ENCODE results near the gene MMEL1.

MMEL1 gene

GRCh38 chr1:2557482-2558400 lies 75.1 kb downstream of the MMEL1 start:
- no CpG with 5 or more reads among the region's 30 CpGs for WGBS, 2 donors (ENCODE audit: extremely low coverage in 2 of 2, insufficient read length in 2 of 2, insufficient replicate concordance in 1 of 2)
- peak overlapping the region; percentile 84 for H3K4ac ChIP-seq (ENCODE audit: low read length)
- peaks cover 2% of the 10 kb centered on the region for H3K79me1 ChIP-seq (ENCODE audit: low read depth, low read length)
- peak overlapping the region; percentile 81 for H2BK15ac ChIP-seq (ENCODE audit: low read length)
- peak overlapping the region; percentile 73 for H2BK12ac ChIP-seq (ENCODE audit: low read length)
- H2BK120ac ChIP-seq (ENCODE audit: low read depth, low read length) = peak overlapping the region; percentile 47
- peak overlapping the region; percentile 100 for H2AK5ac ChIP-seq (ENCODE audit: low read depth, low read length)
- H3K9me3 ChIP-seq (replicated peaks in 1 of 2; ENCODE audit: control insufficient read depth in 2 of 2, insufficient read depth in 1 of 2, low read depth in 1 of 2, low read length in 2 of 2) = no peaks in the 10 kb centered on the region
- peak overlapping the region; percentile 38 for H3K14ac ChIP-seq (ENCODE audit: low read length)
- no peak overlapping the region for H3K27ac ChIP-seq (replicated peaks; ENCODE audit: low read length)
- H2AFZ ChIP-seq (ENCODE audit: low read length) = no peak overlapping the region
- H3K36me3 ChIP-seq (replicated peaks in 1 of 2; ENCODE audit: control insufficient read depth in 2 of 2, insufficient read depth in 2 of 2, low read length in 2 of 2) = no peaks in the 10 kb centered on the region
- H3K27me3 ChIP-seq (ENCODE audit: control insufficient read depth in 3 of 3, insufficient read depth in 3 of 3, low read depth in 1 of 3, low read length in 3 of 3) = peaks cover 0 to 21% (median 0%) of the 10 kb centered on the region in 3 experiments
- no peak for DNase-seq (ENCODE audit: low spot score)
- H3K4me1 ChIP-seq (ENCODE audit: control insufficient read depth in 2 of 2, insufficient read depth in 1 of 2, low read depth in 1 of 2, low read length in 2 of 2) = peaks cover 7 to 15% of the 10 kb centered on the region in 2 donors
- H2BK5ac ChIP-seq (ENCODE audit: low read length) = no peak overlapping the region
- H4K8ac ChIP-seq (ENCODE audit: low read depth, low read length) = no peak overlapping the region
- no peak overlapping the region for H3K9ac ChIP-seq (ENCODE audit: low read depth, low read length, poor library complexity)
- H4K91ac ChIP-seq (ENCODE audit: low read depth, low read length, poor library complexity) = no peak overlapping the region
- no peak overlapping the region for H3K4me2 ChIP-seq (ENCODE audit: insufficient read depth, low read length, poor library complexity, severe bottlenecking)
- H3K4me3 ChIP-seq (ENCODE audit: low read length in 2 of 2) = no peak overlapping the region
- peak overlapping the region; percentile 78 for H3K18ac ChIP-seq (ENCODE audit: low read length)
- H3K23ac ChIP-seq (ENCODE audit: low read depth, low read length, poor library complexity) = no peak overlapping the region

GRCh38 chr1:2556678-2557481 lies 75.9 kb downstream of the MMEL1 start:
- no peak for DNase-seq (ENCODE audit: low spot score)
- peak overlapping the region; percentile 94 for H2BK12ac ChIP-seq (ENCODE audit: low read length)
- H2AFZ ChIP-seq (ENCODE audit: low read length) = peak overlapping the region; percentile 85
- H3K9me3 ChIP-seq (replicated peaks in 1 of 2; ENCODE audit: control insufficient read depth in 2 of 2, insufficient read depth in 1 of 2, low read depth in 1 of 2, low read length in 2 of 2) = no peaks in the 10 kb centered on the region
- no peak overlapping the region for H3K27ac ChIP-seq (replicated peaks; ENCODE audit: low read length)
- H2AK5ac ChIP-seq (ENCODE audit: low read depth, low read length) = peak overlapping the region; percentile 100
- H3K18ac ChIP-seq (ENCODE audit: low read length) = peak overlapping the region; percentile 97
- no peak overlapping the region for H4K8ac ChIP-seq (ENCODE audit: low read depth, low read length)
- peaks cover 7 to 15% of the 10 kb centered on the region in 2 donors for H3K4me1 ChIP-seq (ENCODE audit: control insufficient read depth in 2 of 2, insufficient read depth in 1 of 2, low read depth in 1 of 2, low read length in 2 of 2)
- H3K27me3 ChIP-seq (ENCODE audit: control insufficient read depth in 3 of 3, insufficient read depth in 3 of 3, low read depth in 1 of 3, low read length in 3 of 3) = peaks cover 0 to 20% (median 0%) of the 10 kb centered on the region in 3 experiments
- H3K36me3 ChIP-seq (replicated peaks in 1 of 2; ENCODE audit: control insufficient read depth in 2 of 2, insufficient read depth in 2 of 2, low read length in 2 of 2) = no peaks in the 10 kb centered on the region
- peak overlapping the region; percentile 53 for H4K91ac ChIP-seq (ENCODE audit: low read depth, low read length, poor library complexity)
- WGBS, 2 donors (ENCODE audit: extremely low coverage in 2 of 2, insufficient read length in 2 of 2, insufficient replicate concordance in 1 of 2) = no CpG with 5 or more reads among the region's 24 CpGs
- peak overlapping the region; percentile 81 for H3K9ac ChIP-seq (ENCODE audit: low read depth, low read length, poor library complexity)
- H3K79me1 ChIP-seq (ENCODE audit: low read depth, low read length) = peaks cover 2% of the 10 kb centered on the region
- peak overlapping the region; percentile 84 for H3K4ac ChIP-seq (ENCODE audit: low read length)
- H2BK120ac ChIP-seq (ENCODE audit: low read depth, low read length) = peak overlapping the region; percentile 91
- peak overlapping the region; percentile 62 for H2BK5ac ChIP-seq (ENCODE audit: low read length)
- no peak overlapping the region for H3K4me2 ChIP-seq (ENCODE audit: insufficient read depth, low read length, poor library complexity, severe bottlenecking)
- H2BK15ac ChIP-seq (ENCODE audit: low read length) = peak overlapping the region; percentile 100
- H3K4me3 ChIP-seq (ENCODE audit: low read length in 2 of 2) = peak overlapping the region in 1 of 2 donors; percentile 30
- H3K14ac ChIP-seq (ENCODE audit: low read length) = peak overlapping the region; percentile 17
- H3K23ac ChIP-seq (ENCODE audit: low read depth, low read length, poor library complexity) = peak overlapping the region; percentile 96

- H2BK12ac ChIP-seq (ENCODE audit: low read length) = peak within 1 kb of the TSS; percentile 94
- peak within 1 kb of the TSS; percentile 100 for H2BK15ac ChIP-seq (ENCODE audit: low read length)
- WGBS, 2 donors (ENCODE audit: extremely low coverage in 2 of 2, insufficient read length in 2 of 2, insufficient replicate concordance in 1 of 2) = no CpG with 5 or more reads among the region's 16 CpGs
- peak within 1 kb of the TSS; percentile 85 for H4K91ac ChIP-seq (ENCODE audit: low read depth, low read length, poor library complexity)
- peak within 1 kb of the TSS; percentile 82 for H4K8ac ChIP-seq (ENCODE audit: low read depth, low read length)
- peak within 1 kb of the TSS; percentile 96 for H3K23ac ChIP-seq (ENCODE audit: low read depth, low read length, poor library complexity)
- H3K14ac ChIP-seq (ENCODE audit: low read length) = peak within 1 kb of the TSS; percentile 17
- peak within 1 kb of the TSS; percentile 84 for H3K4ac ChIP-seq (ENCODE audit: low read length)
- DNase-seq (ENCODE audit: low spot score) = no peak
- H3K36me3 ChIP-seq (replicated peaks in 1 of 2; ENCODE audit: control insufficient read depth in 2 of 2, insufficient read depth in 2 of 2, low read length in 2 of 2) = no peaks in the 10 kb centered on the region
- H3K9ac ChIP-seq (ENCODE audit: low read depth, low read length, poor library complexity) = peak within 1 kb of the TSS; percentile 81
- H3K4me2 ChIP-seq (ENCODE audit: insufficient read depth, low read length, poor library complexity, severe bottlenecking) = no peak within 1 kb of the TSS
- H2BK5ac ChIP-seq (ENCODE audit: low read length) = peak within 1 kb of the TSS; percentile 62
- peak within 1 kb of the TSS; percentile 100 for H2AK5ac ChIP-seq (ENCODE audit: low read depth, low read length)
- H3K9me3 ChIP-seq (replicated peaks in 1 of 2; ENCODE audit: control insufficient read depth in 2 of 2, insufficient read depth in 1 of 2, low read depth in 1 of 2, low read length in 2 of 2) = no peaks in the 10 kb centered on the region
- H3K4me1 ChIP-seq (ENCODE audit: control insufficient read depth in 2 of 2, insufficient read depth in 1 of 2, low read depth in 1 of 2, low read length in 2 of 2) = peaks cover 7 to 15% of the 10 kb centered on the region in 2 donors
- peak within 1 kb of the TSS; percentile 98 for H3K18ac ChIP-seq (ENCODE audit: low read length)
- H2AFZ ChIP-seq (ENCODE audit: low read length) = peak within 1 kb of the TSS; percentile 85
- peaks cover 2% of the 10 kb centered on the region for H3K79me1 ChIP-seq (ENCODE audit: low read depth, low read length)
- H3K4me3 ChIP-seq (ENCODE audit: low read length in 2 of 2) = peak within 1 kb of the TSS in 1 of 2 donors; percentile 30
- peak within 1 kb of the TSS; percentile 91 for H2BK120ac ChIP-seq (ENCODE audit: low read depth, low read length)
- H3K27ac ChIP-seq (replicated peaks; ENCODE audit: low read length) = no peak within 1 kb of the TSS
- H3K27me3 ChIP-seq (ENCODE audit: control insufficient read depth in 3 of 3, insufficient read depth in 3 of 3, low read depth in 1 of 3, low read length in 3 of 3) = peaks cover 0 to 15% (median 0%) of the 10 kb centered on the region in 3 experiments
Measured at GRCh38 chr1:2556277-2556677, 76.5 kb downstream of the MMEL1 start, which contains the start of gene TNFRSF14. TNFRSF14 (plus strand) TSS chr1:2556371; CDS start chr1:2556665, 294 bp downstream.

Data from neuronal stem cell (in vitro differentiated cells).